ENCODE measurements around the gene UMODL1. TPM values are rescaled to one million over a fixed set of nuclear protein-coding genes. Genes with fewer than 3 reads are reported as not detected.

The UMODL1 gene
- total RNA-seq, 2 experiments from 2014 or later, result 7.4 to 12.3 TPM

DNA sequence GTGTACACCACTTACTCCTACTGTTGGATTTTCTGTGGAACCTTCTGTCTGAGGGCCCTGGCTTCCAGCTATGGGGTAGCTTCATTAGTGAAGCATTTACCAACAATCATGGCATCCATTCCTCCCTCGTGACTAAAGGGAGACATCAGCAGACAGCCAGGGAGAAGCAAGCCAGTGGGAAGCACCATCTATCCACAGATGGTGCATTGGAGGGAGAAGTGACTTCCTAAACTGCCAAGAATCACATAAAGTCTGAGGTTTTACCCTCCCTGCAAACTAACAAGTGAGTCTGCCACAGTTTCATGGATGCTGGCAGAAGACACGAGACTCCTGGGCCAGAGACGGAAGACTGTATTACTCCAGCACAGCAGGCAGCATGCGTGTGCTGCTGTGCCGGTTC lies 31.4 kb downstream of the UMODL1 start:
- Histone ChIP-seq H3K9me3 (ENCODE audit: low read length) (no peaks in the 10 kb centered on the region), H3K4me1 (ENCODE audit: insufficient read depth, low read length, poor library complexity, severe bottlenecking) (peaks cover 30% of the 10 kb centered on the region), H3K4me2 (ENCODE audit: low read length) (peak overlapping the region; percentile 14; the same call in 1 of the 2 replicates), H2AFZ (ENCODE audit: low read length) (0 out of 2 replicates have a peak overlapping the region, but pooled peaks have one; percentile 5), H3K36me3 (ENCODE audit: insufficient read depth, low read length) (no peaks in the 10 kb centered on the region), H3K79me2 (ENCODE audit: insufficient read depth, low read depth, low read length) (no peaks in the 10 kb centered on the region), H3K9me2 (ENCODE audit: insufficient read depth, low read length) (no peaks in the 10 kb centered on the region), H3K4me3 (ENCODE audit: low read depth, low read length, poor library complexity, severe bottlenecking) (no peak overlapping the region), H3K27ac (ENCODE audit: low read depth, low read length, poor library complexity, severe bottlenecking) (no peak overlapping the region), H4K20me1 (ENCODE audit: insufficient read depth, low read length) (no peaks in the 10 kb centered on the region)
- TF ChIP-seq, protein P1, sequence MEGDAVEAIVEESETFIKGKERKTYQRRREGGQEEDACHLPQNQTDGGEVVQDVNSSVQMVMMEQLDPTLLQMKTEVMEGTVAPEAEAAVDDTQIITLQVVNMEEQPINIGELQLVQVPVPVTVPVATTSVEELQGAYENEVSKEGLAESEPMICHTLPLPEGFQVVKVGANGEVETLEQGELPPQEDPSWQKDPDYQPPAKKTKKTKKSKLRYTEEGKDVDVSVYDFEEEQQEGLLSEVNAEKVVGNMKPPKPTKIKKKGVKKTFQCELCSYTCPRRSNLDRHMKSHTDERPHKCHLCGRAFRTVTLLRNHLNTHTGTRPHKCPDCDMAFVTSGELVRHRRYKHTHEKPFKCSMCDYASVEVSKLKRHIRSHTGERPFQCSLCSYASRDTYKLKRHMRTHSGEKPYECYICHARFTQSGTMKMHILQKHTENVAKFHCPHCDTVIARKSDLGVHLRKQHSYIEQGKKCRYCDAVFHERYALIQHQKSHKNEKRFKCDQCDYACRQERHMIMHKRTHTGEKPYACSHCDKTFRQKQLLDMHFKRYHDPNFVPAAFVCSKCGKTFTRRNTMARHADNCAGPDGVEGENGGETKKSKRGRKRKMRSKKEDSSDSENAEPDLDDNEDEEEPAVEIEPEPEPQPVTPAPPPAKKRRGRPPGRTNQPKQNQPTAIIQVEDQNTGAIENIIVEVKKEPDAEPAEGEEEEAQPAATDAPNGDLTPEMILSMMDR (conservative IDR thresholded peaks at IDR 0.05; ENCODE audit: low read length), result no peak
- TF ChIP-seq EZH2phosphoT487 (IDR thresholded peaks at IDR 0.05; ENCODE audit: borderline replicate concordance, low read depth, low read length), result no peak
- no peak for DNase-seq (ENCODE audit: low spot score)
- CTCF ChIA-PET (ENCODE audit: unreplicated experiment), result no interaction called here
- intact Hi-C loops (cut with micrococcal nuclease; ENCODE audit: unreplicated experiment), result no loop called here
- no TSS peak for BruUV-seq (replicated peaks)
- POLR2A ChIA-PET, result no interaction called here

DNA sequence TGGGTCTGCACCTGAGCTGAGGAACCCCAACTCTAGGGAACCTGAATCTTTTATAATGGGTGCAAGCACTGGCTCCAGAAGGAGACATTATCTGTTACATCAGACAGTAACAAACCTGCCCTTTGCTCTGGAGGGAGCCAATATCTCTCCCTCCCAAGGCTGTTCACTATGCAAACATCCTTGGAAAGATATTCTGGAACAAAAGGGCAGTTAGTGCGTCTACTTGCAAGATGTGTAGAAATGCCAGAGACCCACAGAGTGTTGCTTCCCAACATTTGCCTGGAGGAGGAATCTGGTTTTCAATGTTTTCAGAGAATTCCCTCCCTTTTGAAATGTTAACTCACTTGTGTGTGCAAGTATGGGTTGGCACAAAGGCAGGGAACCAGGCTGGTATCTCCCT lies 31.9 kb downstream of the UMODL1 start:
- CTCF ChIA-PET (ENCODE audit: unreplicated experiment), result no interaction called here
- Histone ChIP-seq H3K9me2 (ENCODE audit: insufficient read depth, low read length) (no peaks in the 10 kb centered on the region), H4K20me1 (ENCODE audit: insufficient read depth, low read length) (no peaks in the 10 kb centered on the region), H3K4me1 (ENCODE audit: insufficient read depth, low read length, poor library complexity, severe bottlenecking) (peaks cover 33% of the 10 kb centered on the region), H3K4me3 (ENCODE audit: low read depth, low read length, poor library complexity, severe bottlenecking) (no peak overlapping the region), H2AFZ (ENCODE audit: low read length) (no peak overlapping the region), H3K36me3 (ENCODE audit: insufficient read depth, low read length) (no peaks in the 10 kb centered on the region), H3K79me2 (ENCODE audit: insufficient read depth, low read depth, low read length) (no peaks in the 10 kb centered on the region), H3K27ac (ENCODE audit: low read depth, low read length, poor library complexity, severe bottlenecking) (no peak overlapping the region), H3K4me2 (ENCODE audit: low read length) (no peak overlapping the region), H3K9me3 (ENCODE audit: low read length) (no peaks in the 10 kb centered on the region)
- BruUV-seq (replicated peaks), result no TSS peak
- TF ChIP-seq, protein P1 (conservative IDR thresholded peaks at IDR 0.05; ENCODE audit: low read length), result no peak
- no peak for TF ChIP-seq EZH2phosphoT487 (IDR thresholded peaks at IDR 0.05; ENCODE audit: borderline replicate concordance, low read depth, low read length)
- POLR2A ChIA-PET, result no interaction called here
- no peak for DNase-seq (ENCODE audit: low spot score)
- intact Hi-C loops (cut with micrococcal nuclease; ENCODE audit: unreplicated experiment), result no loop called here

DNA sequence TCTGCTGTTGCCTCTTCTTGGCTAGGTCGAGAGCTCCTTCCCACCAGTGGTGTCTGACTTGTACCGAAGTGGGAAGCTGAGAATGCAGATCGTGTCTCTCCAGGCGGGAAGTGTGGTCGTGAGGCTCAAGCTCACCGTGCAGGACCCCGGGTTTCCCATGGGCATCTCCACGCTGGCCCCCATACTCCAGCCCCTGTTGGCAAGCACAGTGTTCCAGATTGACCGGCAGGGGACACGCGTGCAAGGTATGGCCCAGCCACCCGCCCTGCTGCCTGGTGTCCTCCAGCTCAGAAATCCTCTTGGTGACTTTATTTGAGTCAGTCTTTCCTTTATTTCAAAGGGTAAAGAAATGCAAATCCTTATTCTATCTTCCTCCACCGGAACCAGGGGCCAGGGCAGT lies 32.7 kb downstream of the UMODL1 start:
- intact Hi-C loops (cut with micrococcal nuclease; ENCODE audit: unreplicated experiment), result no loop called here
- POLR2A ChIA-PET, result interaction anchor here (1.1 kb wide), 1 partner anchor 13 kb away, joined by 5 read pairs; no protein-coding TSS in a partner anchor
- Histone ChIP-seq H3K36me3 (ENCODE audit: insufficient read depth, low read length) (no peaks in the 10 kb centered on the region), H3K4me1 (ENCODE audit: insufficient read depth, low read length, poor library complexity, severe bottlenecking) (peaks cover 42% of the 10 kb centered on the region), H4K20me1 (ENCODE audit: insufficient read depth, low read length) (no peaks in the 10 kb centered on the region), H3K79me2 (ENCODE audit: insufficient read depth, low read depth, low read length) (no peaks in the 10 kb centered on the region), H3K4me2 (ENCODE audit: low read length) (no peak overlapping the region), H3K9me2 (ENCODE audit: insufficient read depth, low read length) (no peaks in the 10 kb centered on the region), H3K27ac (ENCODE audit: low read depth, low read length, poor library complexity, severe bottlenecking) (no peak overlapping the region), H3K9me3 (ENCODE audit: low read length) (no peaks in the 10 kb centered on the region), H2AFZ (ENCODE audit: low read length) (no peak overlapping the region), H3K4me3 (ENCODE audit: low read depth, low read length, poor library complexity, severe bottlenecking) (no peak overlapping the region)
- TF ChIP-seq, protein P1 (conservative IDR thresholded peaks at IDR 0.05; ENCODE audit: low read length), result no peak
- no peak for TF ChIP-seq EZH2phosphoT487 (IDR thresholded peaks at IDR 0.05; ENCODE audit: borderline replicate concordance, low read depth, low read length)
- CTCF ChIA-PET (ENCODE audit: unreplicated experiment), result no interaction called here
- DNase-seq (ENCODE audit: low spot score), result no peak
- BruUV-seq (replicated peaks), result no TSS peak

Data from OCI-LY7 (cell line).